Effector memory CD4-positive, alpha-beta T cell (primary cell): ENCODE measurements around the gene OR2T11.
"Not testable (repeated sequence)": the region's sequence is repeated elsewhere in the genome, so short reads cannot be mapped to it uniquely, and the experiment has no call there.

Source experiments
- DNase-seq, 3 donors: peaks; one replicate each; pipeline ENCODE4 v3.0.0-alpha.2; 2020
- H3K27ac ChIP-seq: 2 replicates; pipeline ENCODE4 v1.7.0; 2013; ENCODE audit warnings: mild to moderate bottlenecking, low read length, moderate library complexity; ENCODE audit not compliant: insufficient read depth, poor library complexity, severe bottlenecking
- H3K27me3 ChIP-seq: replicated peaks from 2 replicates; pipeline ENCODE4 v1.7.0; 2013; ENCODE audit warnings: mild to moderate bottlenecking, low read length; ENCODE audit not compliant: insufficient read depth, control insufficient read depth, poor library complexity, severe bottlenecking
- H3K36me3 ChIP-seq: 2 replicates; pipeline ENCODE4 v1.7.0; 2013; ENCODE audit warnings: mild to moderate bottlenecking, low read length, moderate library complexity; ENCODE audit not compliant: control insufficient read depth, insufficient read depth
- H3K4me1 ChIP-seq: 2 replicates; pipeline ENCODE4 v1.7.0; 2013; ENCODE audit warnings: low read length, mild to moderate bottlenecking; ENCODE audit not compliant: control insufficient read depth, insufficient read depth, poor library complexity, severe bottlenecking
- H3K4me3 ChIP-seq: 2 replicates; pipeline ENCODE4 v1.7.0; 2013; ENCODE audit warnings: low read length, low read depth, mild to moderate bottlenecking; ENCODE audit not compliant: insufficient read depth, poor library complexity, severe bottlenecking
- H3K9me3 ChIP-seq: 2 replicates; pipeline ENCODE4 v1.7.0; 2013; ENCODE audit warnings: mild to moderate bottlenecking, low read length, moderate library complexity; ENCODE audit not compliant: control insufficient read depth

The OR2T11 gene

GRCh38 chr1:248592655-248593054 is 42.2 kb downstream of the OR2T11 start:
- no peaks in the 10 kb centered on the region for H3K27me3 ChIP-seq

GRCh38 chr1:248590055-248590454 is 44.8 kb downstream of the OR2T11 start:
- Histone ChIP-seq H3K9me3 (no peaks in the 10 kb centered on the region), H3K4me3 (no peak overlapping the region), H3K4me1 (no peaks in the 10 kb centered on the region), H3K36me3 (no peaks in the 10 kb centered on the region), H3K27me3 (no peaks in the 10 kb centered on the region), H3K27ac (no peak overlapping the region)
- no peak for DNase-seq

More at GRCh38 chr1:248592655-248593054, 42.2 kb downstream of the OR2T11 start:
- Histone ChIP-seq H3K4me1 (no peaks in the 10 kb centered on the region), H3K27ac (no peak overlapping the region), H3K36me3 (no peaks in the 10 kb centered on the region), H3K9me3 (no peaks in the 10 kb centered on the region), H3K4me3 (no peak overlapping the region)
- DNase-seq: no peak

- Histone ChIP-seq H3K9me3 (no peaks in the 10 kb centered on the region), H3K4me3 (no peak overlapping the region), H3K27me3 (no peaks in the 10 kb centered on the region), H3K27ac (no peak overlapping the region), H3K4me1 (no peaks in the 10 kb centered on the region), H3K36me3 (no peaks in the 10 kb centered on the region)
- no peak for DNase-seq
Observed at GRCh38 chr1:248589334-248589733, 45.6 kb downstream of the OR2T11 start.

- H3K27me3 ChIP-seq: no peaks in the 10 kb centered on the region
- no peaks in the 10 kb centered on the region for H3K36me3 ChIP-seq
- no peak overlapping the region for H3K4me3 ChIP-seq
- H3K27ac ChIP-seq: no peak overlapping the region
- no peak for DNase-seq
- no peaks in the 10 kb centered on the region for H3K4me1 ChIP-seq
- H3K9me3 ChIP-seq: no peaks in the 10 kb centered on the region
Observed at GRCh38 chr1:248585266-248585665, 49.6 kb downstream of the OR2T11 start.

- no peak for DNase-seq
- Histone ChIP-seq H3K4me3 (no peak overlapping the region), H3K27me3 (no peaks in the 10 kb centered on the region), H3K4me1 (no peaks in the 10 kb centered on the region), H3K9me3 (no peaks in the 10 kb centered on the region), H3K36me3 (no peaks in the 10 kb centered on the region), H3K27ac (no peak overlapping the region)
Observed at GRCh38 chr1:248576260-248576980, 58.5 kb downstream of the OR2T11 start.

GRCh38 chr1:248574657-248575056 is 60.2 kb downstream of the OR2T11 start, which contains the start of gene OR2T34:
TSS of gene OR2T34 (minus strand) at chr1:248574757. CDS start at chr1:248574757, 0 bp downstream.
- not testable (repeated sequence) for H3K36me3 ChIP-seq, H3K27ac ChIP-seq, H3K4me3 ChIP-seq, H3K27me3 ChIP-seq, DNase-seq, H3K4me1 ChIP-seq, H3K9me3 ChIP-seq

GRCh38 chr1:248573856-248574255 is 61.0 kb downstream of the OR2T11 start:
- H3K4me1 ChIP-seq, H3K27ac ChIP-seq, H3K36me3 ChIP-seq, DNase-seq, H3K9me3 ChIP-seq, H3K4me3 ChIP-seq, H3K27me3 ChIP-seq: not testable (repeated sequence)
